GM12872 (cell line): Measurements from ENCODE around the gene PTGIS.

Experiments used
- CTCF ChIP-seq: IDR thresholded peaks from 3 replicates; pipeline ENCODE4 v1.5.1; 2011; ENCODE audit warnings: low read depth, mild to moderate bottlenecking, low read length, moderate library complexity; ENCODE audit not compliant: insufficient read depth

Gene PTGIS

DNA sequence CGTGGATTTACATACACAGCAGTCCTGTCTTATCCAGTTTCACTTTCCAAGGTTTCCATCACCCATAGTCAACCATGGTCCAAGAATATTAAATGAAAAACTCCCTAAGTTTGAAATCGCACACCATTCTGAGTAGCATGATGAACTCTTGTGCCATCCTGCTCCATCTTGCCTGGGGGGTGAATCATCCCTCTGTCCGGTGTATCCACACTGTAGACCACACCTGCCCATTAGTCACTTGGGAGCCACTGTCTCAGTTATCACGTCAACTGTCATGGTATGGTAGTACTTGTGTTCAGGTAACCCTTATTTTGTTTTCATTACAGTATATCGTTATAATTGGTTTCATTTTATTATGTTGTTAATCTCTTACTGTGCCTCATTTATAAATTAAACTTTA lies 38.5 kb downstream of the PTGIS start:
- no peak for TF ChIP-seq CTCF

DNA sequence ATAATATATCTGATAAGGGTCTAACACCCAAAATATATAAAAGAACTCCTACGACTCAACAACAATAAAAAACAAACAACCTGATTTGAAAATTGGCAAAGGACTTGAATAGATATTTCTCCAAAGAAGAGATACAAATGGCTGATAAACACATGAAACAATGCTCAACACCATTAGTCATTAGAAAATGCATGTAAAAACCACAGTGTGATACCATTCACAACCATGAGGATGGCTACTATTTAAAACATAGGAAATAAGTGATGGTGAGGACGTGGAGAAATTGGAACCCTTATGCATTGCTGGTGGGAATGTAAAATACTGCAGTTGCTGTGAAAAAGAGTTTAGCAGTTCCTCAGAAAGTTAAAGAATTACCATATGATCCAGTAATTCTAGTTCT lies 41.4 kb downstream of the PTGIS start:
- TF ChIP-seq CTCF, result no peak

DNA sequence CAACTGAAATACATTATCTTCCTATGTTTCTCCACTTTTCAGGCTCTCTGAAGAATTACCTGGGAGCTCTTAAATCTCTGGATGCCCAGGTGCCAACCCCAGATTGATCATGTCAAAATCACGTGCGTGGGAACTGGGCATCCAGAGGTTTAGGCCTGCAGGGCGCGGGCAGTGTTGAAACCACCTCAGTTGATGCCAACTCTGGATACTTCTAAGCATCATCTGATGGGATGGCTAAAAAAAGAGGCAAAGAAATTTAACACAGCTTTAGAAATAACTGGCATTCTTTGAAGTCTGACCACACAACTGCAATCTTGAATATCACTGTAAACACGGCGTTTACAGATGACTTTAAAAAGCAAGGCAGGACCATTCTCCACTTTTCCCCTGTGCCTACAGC lies 41.9 kb downstream of the PTGIS start:
- TF ChIP-seq CTCF, result no peak

GRCh38 chr20:49523767-49524360 lies 44.1 kb downstream of the PTGIS start:
- no peak for TF ChIP-seq CTCF

GRCh38 chr20:49521356-49521755 lies 46.6 kb downstream of the PTGIS start:
- no peak for TF ChIP-seq CTCF

DNA sequence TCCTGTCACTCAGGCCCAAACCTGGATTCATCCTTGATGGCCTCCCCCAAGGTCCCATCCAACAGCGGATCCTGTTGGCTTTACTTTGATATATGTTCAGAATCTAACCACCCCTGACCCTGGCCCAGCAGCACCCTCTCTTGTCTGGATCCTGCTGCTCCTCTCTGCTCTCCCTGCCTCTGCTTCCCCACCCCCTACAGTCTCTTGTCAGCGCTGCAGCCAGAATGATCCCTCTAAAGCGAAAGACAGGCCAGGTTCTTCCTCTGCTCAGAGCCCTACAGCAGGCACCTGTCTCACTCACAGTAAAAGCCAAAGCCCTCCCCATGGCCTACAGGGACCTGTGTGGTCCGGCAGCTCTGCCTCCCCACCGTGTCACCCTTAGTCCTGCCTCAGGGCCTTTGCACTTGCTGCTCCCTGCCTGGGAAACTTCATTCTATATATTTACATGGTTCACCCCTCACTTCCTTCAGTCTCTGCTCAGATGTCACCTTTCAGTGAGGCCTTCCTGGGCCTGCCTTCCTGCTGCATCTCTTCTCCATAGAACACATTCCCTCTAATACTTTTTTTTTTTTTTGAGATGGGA lies 48.1 kb downstream of the PTGIS start:
- TF ChIP-seq CTCF, result no peak

DNA sequence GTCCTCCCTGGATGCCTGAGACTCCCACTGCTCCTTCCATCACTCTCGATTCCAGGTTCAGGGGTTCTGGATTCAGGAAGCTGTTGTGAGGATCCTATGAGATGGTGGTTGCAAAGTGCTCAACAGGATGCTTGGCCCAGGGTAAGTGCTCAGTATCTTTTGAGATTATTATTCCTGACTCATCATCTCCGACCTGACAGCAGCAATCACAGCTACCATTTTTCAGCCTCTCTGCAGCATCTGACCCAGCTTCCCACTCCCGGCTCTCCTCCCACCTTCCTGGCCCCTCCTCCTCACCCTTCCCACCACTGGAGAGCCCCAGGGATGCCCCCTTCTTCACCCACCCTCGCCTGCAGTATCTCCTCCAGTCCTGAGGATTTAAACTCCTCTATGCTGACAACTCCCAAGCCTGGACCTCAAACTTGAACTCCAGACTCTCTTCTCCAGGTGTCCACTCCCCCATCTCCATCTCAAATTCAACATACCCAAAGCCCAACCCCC lies 48.7 kb downstream of the PTGIS start:
- no peak for TF ChIP-seq CTCF
